ENCODE data around the gene TRIM73. TPM values are rescaled to one million over a fixed set of nuclear protein-coding genes. Genes with fewer than 3 reads are reported as not detected.
"Not testable (repeated sequence)": the region's sequence is repeated elsewhere in the genome, so short reads cannot be mapped to it uniquely, and the experiment has no call there.

TRIM73 gene
- total and polyA plus RNA-seq, 11 donors = 0.25 to 1.7 (median 1.1) TPM

DNA sequence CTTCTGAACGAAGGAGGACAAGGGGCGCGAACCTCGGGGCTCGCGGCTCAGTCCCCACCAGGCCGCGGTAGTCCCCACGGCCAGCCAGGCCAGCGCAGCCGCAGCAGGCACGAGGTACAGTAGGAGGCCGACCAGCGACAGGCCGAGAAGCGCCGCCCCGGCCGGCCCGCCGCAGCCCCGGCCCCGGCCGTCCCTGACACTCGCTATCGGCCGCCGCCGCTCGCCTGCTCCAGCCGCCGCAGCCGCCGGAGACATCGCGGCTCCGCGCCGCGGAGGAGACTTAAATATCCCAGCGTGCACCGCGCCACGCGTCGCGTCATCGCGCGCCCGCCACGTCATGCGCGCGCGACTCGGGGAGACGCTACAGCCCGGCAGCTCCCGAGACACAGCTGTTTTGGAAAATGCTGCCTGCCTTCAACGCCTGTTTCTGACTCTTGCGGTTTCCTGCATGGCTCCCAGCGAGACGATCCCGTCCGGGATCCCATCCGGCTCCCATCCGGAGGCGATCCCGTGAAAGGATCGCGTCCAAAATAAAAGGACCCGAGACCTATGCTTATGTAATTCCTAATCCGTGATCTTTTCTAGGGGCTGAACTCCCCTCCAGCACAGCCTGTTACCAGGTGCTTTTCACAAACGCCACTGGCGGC, 47.2 kb downstream of the TRIM73 start:
- Histone ChIP-seq H3K4me3 (peak overlapping the region; percentile 38 to 73 (median 64)), H3K27ac (peak overlapping the region in 11 of 12 donors; percentile 67 to 92 (median 82)), H3K36me3 (peaks cover 0 to 37% (median 32%) of the 10 kb centered on the region in 9 donors)
- H3K4me1 ChIP-seq; H3K9me3 ChIP-seq; H3K27me3 ChIP-seq; intact Hi-C loops (cut with DNase I): not testable (repeated sequence)
- peak in 1 of 5 donors; percentile 24 for DNase-seq
- TF ChIP-seq POLR2A (IDR thresholded peaks at IDR 0.05) = peak; percentile 19 to 76
- peak; percentile 79 to 98 (median 97) for ATAC-seq
- 0% methylated on average over 14 to 44 of the region's 76 CpGs; no CpG with 5 or more reads in 1 of the 4 donors for WGBS, 4 donors

DNA sequence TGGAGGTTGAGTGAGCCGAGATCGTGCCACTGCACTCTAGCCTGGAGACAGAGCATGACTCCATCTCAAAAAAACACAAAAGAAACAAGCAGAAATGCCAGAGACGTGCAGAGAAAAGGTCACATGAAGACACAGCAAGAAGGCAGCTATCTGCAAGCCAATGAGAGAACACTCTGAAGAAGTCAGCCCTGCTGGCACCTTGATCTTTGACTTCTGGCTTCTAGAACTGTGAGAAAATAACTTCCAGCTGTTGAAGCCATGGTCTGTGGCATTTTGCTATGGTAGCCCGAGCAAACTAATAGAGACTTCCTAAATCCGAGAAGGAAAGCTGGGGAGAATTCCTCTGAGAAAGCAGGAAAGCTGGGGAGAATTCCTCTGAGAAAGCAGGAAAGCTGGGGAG, 54.5 kb downstream of the TRIM73 start:
- H3K9me3 ChIP-seq; H3K4me3 ChIP-seq; DNase-seq; H3K27me3 ChIP-seq; H3K36me3 ChIP-seq; H3K27ac ChIP-seq; intact Hi-C loops (cut with DNase I); H3K4me1 ChIP-seq; ATAC-seq: not testable (repeated sequence)
- WGBS, 4 donors = 80 to 100% (median 93%) methylated on average over 2 to 4 of the region's 5 CpGs

DNA sequence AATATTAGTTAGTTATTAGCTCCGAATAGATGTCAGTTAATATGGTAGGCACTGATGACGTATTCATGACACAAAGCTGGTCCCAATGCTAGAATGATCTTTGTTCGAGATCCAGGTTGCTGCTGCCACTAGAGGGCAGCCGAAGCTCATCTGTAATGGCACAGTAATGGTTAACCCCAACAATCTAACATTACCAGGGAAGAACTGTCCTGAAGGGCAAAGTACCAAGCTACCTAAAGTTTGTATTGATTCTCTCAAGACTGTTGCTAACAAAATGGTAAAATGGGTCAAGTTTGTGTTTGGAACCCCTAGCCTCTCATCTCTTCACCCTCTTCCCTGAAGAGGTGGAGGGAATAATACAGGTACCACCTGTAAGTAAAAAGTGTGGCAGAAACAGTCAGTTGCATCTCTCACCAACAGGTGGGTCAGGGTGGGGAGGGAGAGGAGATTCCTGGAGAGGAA, 57.1 kb downstream of the TRIM73 start:
- peak; percentile 19 to 80 (median 66) for ATAC-seq
- H3K9me3 ChIP-seq; H3K27me3 ChIP-seq; intact Hi-C loops (cut with DNase I); H3K27ac ChIP-seq; DNase-seq; H3K4me1 ChIP-seq; H3K36me3 ChIP-seq; H3K4me3 ChIP-seq: not testable (repeated sequence)
- TF ChIP-seq, protein P1, sequence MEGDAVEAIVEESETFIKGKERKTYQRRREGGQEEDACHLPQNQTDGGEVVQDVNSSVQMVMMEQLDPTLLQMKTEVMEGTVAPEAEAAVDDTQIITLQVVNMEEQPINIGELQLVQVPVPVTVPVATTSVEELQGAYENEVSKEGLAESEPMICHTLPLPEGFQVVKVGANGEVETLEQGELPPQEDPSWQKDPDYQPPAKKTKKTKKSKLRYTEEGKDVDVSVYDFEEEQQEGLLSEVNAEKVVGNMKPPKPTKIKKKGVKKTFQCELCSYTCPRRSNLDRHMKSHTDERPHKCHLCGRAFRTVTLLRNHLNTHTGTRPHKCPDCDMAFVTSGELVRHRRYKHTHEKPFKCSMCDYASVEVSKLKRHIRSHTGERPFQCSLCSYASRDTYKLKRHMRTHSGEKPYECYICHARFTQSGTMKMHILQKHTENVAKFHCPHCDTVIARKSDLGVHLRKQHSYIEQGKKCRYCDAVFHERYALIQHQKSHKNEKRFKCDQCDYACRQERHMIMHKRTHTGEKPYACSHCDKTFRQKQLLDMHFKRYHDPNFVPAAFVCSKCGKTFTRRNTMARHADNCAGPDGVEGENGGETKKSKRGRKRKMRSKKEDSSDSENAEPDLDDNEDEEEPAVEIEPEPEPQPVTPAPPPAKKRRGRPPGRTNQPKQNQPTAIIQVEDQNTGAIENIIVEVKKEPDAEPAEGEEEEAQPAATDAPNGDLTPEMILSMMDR (IDR thresholded peaks at IDR 0.05) = peak in 11 of 12 donors; percentile 29 to 55 (median 42)
- 6 to 26% (median 13%) methylated on average over 2 to 4 of the region's 4 CpGs for WGBS, 4 donors

Other genes starting within 250 kb of the TRIM73 start
- gene POM121C, start 90.7 kb downstream of the TRIM73 start, total RNA-seq = 10 to 100 TPM; 10.8 to 33.2 (median 19.9) TPM
- gene POM121C, start 90.7 kb downstream of the TRIM73 start, polyA plus RNA-seq = 10 to 100 TPM in 1 of 2 donors, 1 to 10 TPM in 1; 10.0 to 17.4 TPM
- not detected for gene SPDYE5, start 96.7 kb downstream of the TRIM73 start, total RNA-seq
- gene SPDYE5, start 96.7 kb downstream of the TRIM73 start, polyA plus RNA-seq = under 1 TPM in 1 of 2 donors, not detected in 1; 0.11 TPM

Data from heart left ventricle (tissue), 16 donors.